ENCODE results near the gene C4orf36.
"Not testable (repeated sequence)": the region's sequence is repeated elsewhere in the genome, so short reads cannot be mapped to it uniquely, and the experiment has no call there.

Gene C4orf36

GRCh38 chr4:86916392-86916791 lies 24.2 kb upstream of the C4orf36 start:
- no peak for DNase-seq

- DNase-seq = no peak
Measured at GRCh38 chr4:86910820-86911684, 18.8 kb upstream of the C4orf36 start.

- DNase-seq = no peak
Measured at GRCh38 chr4:86910369-86910768, 18.1 kb upstream of the C4orf36 start.

GRCh38 chr4:86909546-86910295 lies 17.5 kb upstream of the C4orf36 start:
- DNase-seq = no peak

- no peak for DNase-seq
Measured at GRCh38 chr4:86908251-86908657, 16.0 kb upstream of the C4orf36 start.

GRCh38 chr4:86901864-86902263 lies 9.6 kb upstream of the C4orf36 start:
- no peak for DNase-seq

GRCh38 chr4:86898562-86898961 lies 6.3 kb upstream of the C4orf36 start:
- no peak for DNase-seq

- no peak for DNase-seq
Measured at GRCh38 chr4:86896596-86896995, 4.4 kb upstream of the C4orf36 start.

- peak; percentile 58 for DNase-seq
Measured at GRCh38 chr4:86895692-86896488, 3.7 kb upstream of the C4orf36 start.

- DNase-seq = no peak
Measured at GRCh38 chr4:86894455-86894854, 2.2 kb upstream of the C4orf36 start.

- no peak for DNase-seq
Measured at GRCh38 chr4:86893136-86893535, 914 bp upstream of the C4orf36 start.

GRCh38 chr4:86892636-86892960 lies 376 bp upstream of the C4orf36 start:
- peak; percentile 20 for DNase-seq

- DNase-seq = no peak
Measured at GRCh38 chr4:86890790-86891189, 1.4 kb downstream of the C4orf36 start.

- no peak for DNase-seq
Measured at GRCh38 chr4:86879641-86880040, 12.6 kb downstream of the C4orf36 start.

GRCh38 chr4:86878640-86879039 lies 13.6 kb downstream of the C4orf36 start:
- DNase-seq = no peak

- no peak for DNase-seq
Measured at GRCh38 chr4:86876894-86877685, 15.1 kb downstream of the C4orf36 start.

GRCh38 chr4:86875436-86875835 lies 16.8 kb downstream of the C4orf36 start:
- DNase-seq = not testable (repeated sequence)

GRCh38 chr4:86872135-86872534 lies 20.1 kb downstream of the C4orf36 start:
- DNase-seq = no peak

- no peak for DNase-seq
Measured at GRCh38 chr4:86870442-86871069, 21.7 kb downstream of the C4orf36 start.

GRCh38 chr4:86857341-86858052 lies 34.7 kb downstream of the C4orf36 start:
- DNase-seq = no peak

- no peak for DNase-seq
Measured at GRCh38 chr4:86856896-86857295, 35.3 kb downstream of the C4orf36 start.

Measured in NCI-H345 (cell line).